HG02852 (cell line): ENCODE results near the gene PDE4A.
"Not testable (repeated sequence)": the region's sequence is repeated elsewhere in the genome, so short reads cannot be mapped to it uniquely, and the experiment has no call there.

Source experiments
- ATAC-seq: cut with Tn5 transposase; IDR thresholded peaks from one replicate; pipeline ENCODE4 v1.9.1; 2021; ENCODE audit warnings: mild to moderate bottlenecking, moderate library complexity; ENCODE audit not compliant: unreplicated experiment

The PDE4A gene

GRCh38 chr19:10403137-10404021 is 17.0 kb upstream of the PDE4A start, which contains the start of gene CDC37:
CDC37 (minus strand) TSS chr19:10403542; CDS start chr19:10403479, 63 bp downstream.
- ATAC-seq, result peak; percentile 75

DNA sequence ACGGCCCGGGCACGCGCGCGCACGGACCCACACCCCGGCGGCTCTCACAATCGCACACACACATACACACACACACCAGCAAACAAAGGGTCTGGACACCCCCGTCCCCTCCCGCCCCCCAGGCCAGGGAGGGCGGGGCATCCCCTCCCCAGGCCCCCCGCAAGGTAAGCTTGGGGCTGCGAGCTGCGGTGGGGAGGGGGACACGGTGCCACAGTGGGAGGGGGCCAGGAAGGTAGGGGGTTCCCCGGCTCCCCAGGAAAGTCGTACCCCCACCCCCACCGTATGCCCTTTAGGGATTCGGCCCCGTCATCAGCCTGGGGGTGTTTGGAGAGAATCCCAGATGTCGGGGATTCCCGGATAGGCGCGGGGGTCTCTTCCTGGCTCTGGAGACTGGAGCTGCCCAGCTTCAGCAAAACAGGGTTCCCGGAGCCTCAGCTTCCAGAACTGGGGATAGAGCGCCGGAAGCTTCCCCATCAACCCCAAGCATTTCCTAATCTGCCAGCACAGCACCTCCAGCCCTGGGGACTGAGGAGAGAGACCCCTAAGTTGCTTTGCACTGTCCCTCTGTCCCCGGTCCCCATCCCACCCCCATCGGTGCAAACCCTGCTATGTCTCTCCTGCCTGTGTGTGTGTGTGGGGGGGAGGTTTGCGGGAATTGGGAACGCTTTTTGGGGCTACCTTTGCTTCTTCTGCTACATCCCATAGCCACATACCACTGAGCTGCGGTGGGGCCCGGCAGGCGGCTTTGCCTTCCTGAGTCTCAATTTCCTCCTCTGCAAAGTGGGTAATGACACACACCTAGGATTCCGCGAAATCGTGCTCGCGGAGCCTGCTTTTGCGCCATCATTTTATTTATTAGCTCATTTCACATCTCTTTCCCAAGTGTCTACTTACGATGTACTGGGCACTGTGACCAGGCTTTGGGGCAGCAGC is 15.2 kb upstream of the PDE4A start:
- ATAC-seq, result no peak

GRCh38 chr19:10406191-10406590 is 14.1 kb upstream of the PDE4A start:
- ATAC-seq, result no peak

DNA sequence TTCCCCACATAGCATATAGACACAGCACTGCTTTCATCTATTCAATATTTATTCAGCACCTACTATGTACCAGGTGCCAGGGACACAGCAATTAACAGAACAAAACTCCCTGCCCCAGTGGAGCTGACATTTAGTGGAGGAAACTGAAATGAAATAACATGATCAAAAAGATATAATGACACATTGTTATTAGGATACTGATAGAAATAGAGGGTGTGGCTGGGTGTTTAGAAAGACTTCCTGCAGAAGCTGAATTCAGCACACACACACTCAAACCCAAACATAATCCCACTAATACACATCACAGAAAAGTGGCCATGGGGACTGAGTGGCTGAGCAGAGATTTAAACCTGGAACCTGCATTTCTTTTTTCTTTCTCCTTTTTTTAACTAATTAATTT is 13.2 kb upstream of the PDE4A start:
- no peak for ATAC-seq

DNA sequence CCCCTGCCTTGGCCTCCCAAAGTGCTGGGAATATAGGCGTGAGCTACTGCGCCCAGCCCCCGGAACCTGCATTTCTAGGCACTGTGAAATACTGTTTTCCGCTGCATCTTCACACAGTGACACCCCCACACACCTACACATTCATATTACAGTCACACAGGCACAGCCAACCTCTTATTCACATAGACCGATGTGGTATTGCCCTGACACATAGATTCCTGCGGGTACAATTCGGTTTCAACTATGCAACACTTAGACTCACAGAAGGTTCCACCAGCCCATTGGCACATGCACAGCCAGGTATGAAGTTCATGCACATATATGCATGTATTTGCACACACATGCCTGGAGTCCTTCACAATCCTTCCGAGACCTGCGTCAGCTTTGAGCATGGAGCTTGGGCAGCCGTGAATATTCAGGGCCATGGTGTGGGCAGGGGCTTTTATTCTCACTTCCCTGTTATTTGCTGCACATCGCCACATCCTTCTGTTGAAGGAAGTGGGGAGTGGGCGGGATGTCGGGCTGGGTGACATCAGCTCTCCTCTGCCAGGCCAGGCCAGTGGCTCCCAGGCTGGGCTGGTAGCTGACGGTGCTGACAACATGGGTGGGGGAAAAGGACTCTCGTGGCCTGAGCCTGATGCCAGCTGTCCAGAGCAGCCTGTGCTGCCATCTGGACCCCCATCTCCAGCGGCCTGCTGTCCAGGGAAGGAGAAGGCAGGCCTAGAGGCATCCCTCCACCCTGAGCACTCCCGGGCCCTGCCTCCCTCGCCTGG is 11.6 kb upstream of the PDE4A start:
- ATAC-seq, result no peak

DNA sequence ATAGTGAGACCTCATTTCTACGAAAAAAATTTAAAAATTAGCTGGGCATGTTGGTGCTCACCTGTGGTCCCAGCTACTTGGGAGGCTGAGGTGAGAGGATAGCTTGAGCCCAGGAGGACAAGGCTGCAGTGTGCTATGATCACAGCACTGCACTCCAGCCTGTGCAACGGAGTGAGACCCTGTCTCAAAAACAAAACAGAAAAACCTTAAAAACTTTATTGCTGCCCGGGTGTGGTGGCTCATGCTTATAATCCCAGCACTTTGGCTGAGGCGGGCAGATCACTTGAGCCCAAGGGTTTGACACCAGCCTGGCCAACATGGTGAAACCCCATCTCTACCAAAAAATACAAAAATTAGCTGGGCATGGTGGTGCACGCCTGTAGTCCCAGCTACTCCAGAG is 9.1 kb upstream of the PDE4A start:
- ATAC-seq, result not testable (repeated sequence)

DNA sequence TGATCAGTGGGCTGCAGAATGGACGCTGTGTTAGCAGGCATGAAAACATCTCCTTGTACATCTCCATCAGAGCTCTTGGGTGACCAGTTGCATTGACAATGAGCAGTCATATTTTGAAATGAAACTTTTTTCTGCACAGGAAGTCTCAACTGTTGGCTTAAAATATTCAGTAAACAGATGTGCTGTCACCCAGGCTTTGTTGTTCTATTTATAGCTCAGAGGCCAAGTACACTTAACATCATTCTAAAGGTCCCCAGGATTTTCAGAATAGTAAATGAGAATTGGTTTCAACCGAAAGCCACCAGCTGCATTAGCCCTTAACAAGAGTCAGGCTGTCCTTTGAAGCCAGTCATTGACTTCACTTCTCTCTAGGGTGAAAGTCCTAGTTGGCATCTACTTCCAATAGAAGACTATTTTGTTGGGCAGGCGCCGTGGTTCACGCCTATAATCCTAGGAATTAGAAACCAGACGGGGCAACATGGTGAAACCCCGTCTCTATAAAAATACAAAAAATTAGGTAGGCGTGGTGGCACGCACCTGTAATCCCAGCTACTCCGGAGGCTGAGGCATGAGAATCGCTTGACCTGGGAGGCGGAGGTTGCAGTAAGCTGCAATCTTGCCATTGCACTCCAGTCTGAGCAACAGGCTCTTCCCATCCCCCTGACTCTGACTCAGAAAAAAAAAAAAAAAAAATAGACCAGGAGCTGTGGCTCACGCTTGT is 7.9 kb upstream of the PDE4A start:
- peak; percentile 54 for ATAC-seq

DNA sequence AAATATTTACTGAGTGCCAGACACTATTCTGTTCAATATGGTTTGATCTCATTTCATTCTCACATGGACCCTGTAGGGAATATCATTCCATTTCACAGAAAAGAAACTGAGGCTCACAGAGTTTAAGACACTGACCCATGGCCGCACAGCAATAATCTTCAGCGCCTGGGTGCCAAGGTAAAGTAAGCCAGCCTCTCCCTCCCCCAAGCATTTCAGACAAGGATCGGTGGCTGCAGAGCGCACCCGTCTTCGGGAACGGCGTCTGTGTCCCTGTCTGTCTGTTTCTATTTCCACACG is 4.3 kb upstream of the PDE4A start:
- ATAC-seq, result no peak

DNA sequence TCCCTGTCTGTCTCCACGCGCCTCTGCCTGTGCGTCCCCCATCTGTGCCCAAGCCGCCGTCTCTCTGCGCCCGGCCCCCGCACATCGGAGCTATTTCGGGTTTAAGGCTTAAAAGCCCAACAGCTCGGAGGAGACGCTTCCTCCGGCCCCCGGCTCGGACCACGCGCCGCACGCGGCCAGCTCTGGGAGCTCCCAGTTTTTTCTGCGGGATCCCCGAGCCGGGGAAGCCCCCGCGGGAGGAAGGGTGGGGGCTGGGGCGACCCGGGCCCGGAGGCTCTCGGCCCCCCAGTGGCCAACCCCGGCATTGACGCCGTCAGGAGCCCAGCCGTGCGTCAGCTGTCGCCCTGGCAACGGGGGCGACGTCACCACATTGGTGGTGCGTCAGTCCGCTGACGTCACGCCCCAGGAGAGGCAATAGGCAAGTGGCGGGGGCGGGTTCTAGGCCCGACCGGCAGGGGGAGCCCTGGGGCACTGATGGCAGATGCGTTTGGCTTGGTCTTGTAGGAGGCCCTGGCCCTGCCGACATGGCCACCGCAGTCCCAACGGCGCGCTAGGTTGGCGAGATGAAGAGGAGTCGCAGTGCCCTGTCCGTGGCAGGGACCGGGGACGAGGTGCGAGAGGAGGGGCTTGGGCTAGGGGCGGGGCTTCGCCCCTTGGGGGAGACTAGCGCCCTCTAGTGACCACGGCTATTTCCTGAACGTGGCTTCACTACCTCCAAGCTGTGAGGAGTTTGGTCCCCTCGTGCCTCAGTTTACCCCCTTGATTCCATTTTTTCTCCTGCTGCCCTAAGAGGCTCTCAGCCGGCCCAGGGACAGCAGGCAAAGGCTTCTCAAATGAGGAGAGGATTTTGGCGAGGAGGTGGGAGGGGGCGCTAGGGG is 3.7 kb upstream of the PDE4A start:
- peak; percentile 48 for ATAC-seq

GRCh38 chr19:10417541-10418234 is 2.6 kb upstream of the PDE4A start:
- ATAC-seq, result no peak

DNA sequence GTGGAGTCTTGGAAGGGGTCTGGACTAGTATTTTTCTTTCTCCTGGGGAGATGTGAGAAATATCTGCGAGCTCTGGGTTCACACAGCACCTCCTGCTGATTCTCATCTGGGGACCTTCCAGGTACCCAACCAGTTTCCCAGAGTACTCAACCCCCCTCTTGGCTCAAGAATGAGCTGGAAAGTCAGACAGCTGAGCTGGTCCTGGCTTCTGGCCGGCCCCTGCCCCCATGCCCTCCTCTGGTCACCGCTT is 2.2 kb upstream of the PDE4A start:
- no peak for ATAC-seq

DNA sequence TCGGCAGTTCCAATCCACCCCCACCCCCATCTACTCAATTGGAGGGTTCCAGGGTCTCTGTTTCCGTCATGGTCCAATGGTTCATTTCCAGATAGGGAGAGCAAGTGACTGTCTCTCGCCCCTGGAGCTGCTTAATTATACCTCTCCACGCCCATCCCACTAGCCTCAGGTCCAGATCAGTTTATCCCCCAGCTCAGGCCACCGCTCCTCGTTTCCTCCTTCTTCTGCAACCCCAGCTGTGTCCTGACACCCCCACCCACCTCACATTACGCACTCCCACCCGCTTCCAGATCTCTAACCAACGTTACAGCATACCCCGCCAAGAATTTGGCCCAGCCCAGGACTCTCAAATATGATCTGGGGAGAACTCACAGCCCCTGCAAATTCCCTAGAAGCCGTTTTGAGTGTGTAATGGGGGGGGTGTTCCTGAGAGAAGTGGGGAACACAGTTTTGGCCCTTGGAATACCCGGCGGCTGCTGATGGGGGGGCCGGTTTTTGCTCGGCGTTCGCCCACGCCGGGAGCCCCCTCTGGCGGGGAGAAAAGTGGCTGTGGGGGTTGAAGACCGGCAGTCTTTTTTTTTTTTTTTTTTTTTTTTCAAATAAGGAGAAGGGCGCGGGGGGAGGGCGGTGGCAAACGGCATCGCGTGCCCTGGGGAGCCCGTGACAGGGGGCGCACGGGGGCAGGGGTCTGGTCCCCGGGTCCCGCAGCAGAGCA is 1.7 kb upstream of the PDE4A start:
- no peak for ATAC-seq

GRCh38 chr19:10419200-10419645 is 1.1 kb upstream of the PDE4A start:
- no peak for ATAC-seq

- ATAC-seq, result no peak
These were observed 493 bp upstream of the PDE4A start for GRCh38 chr19:10419646-10420443.

DNA sequence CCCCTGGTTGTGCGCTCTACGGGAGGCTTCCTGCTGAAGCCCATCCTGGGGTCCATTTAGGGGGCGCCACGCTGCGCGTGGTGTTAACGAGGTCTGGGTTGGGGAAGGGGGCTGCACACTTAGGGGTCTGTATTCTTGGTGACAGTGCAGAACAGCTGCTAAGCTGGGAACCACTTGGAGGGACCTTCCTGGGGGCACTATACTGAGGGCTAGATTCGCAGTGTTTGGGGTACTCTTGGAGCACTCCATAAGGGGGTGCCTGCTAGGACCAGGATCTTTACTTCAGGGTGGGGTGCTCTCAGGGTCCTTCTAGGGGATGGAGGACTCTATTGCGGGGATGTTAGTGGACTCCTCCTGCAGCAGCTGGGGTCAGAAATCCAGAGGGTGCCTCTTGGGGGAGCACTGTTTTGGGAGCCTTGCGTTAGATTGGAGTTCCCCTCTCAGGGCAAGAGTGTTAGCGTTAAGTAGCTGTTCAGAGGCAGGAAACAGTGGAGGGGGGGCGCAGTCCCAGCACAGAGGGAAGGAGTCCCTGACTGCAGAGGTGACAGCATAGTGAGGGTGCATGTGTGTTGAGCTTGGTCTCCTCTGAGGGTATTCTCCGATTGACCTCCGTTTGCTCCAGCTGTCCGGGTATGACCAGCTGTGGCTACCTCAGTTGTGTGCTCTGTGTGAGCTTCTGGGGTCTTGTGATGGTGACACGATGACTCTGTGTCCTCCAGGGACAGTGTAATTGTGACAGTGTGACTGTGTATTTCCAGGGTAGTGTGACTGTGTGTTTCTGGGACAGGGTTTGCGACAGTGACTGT is 1.1 kb downstream of the PDE4A start:
- no peak for ATAC-seq

DNA sequence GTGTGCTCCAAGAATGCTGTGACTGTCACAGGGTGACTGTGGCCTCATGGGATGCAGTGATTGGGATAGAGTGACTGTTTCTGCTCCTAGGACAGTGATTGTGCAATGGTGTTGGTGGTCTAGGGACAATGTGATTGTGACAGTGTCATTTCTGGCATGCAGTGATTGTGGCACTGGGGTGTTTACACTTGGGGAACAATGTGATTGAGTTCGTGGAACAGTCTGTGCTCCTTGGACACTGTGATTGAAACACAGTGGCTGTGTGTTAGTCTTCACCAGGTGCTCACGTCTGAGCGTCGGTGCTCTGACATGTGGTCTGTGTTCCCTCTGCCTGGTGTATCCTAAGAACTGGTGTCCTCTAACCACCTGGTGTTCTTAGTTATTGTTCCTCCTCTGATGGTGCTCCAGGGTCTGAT is 1.7 kb downstream of the PDE4A start:
- ATAC-seq, result no peak

DNA sequence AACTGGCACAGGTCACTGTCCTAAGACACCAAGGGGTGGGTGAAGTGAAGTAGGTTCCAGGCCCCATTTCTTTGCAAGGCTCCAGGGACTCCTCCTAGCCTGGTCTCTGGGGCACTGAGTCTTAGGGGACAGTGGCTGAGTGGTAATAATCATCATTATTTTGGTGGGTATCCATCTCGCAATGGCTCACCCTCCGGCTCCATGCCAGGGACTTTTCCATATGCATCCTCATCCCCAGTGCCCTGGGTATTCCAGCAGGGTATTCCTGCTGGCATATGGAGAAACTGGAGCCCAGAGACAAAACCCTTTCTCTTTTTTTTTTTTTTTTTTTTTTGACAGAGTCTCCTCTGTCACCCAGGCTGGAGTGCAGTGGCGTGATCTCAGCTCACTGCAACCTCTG is 2.5 kb downstream of the PDE4A start:
- no peak for ATAC-seq
